HG02938 (cell line): ENCODE measurements around the gene PTH1R.

Experiments
- ATAC-seq: cut with Tn5 transposase; IDR thresholded peaks from one replicate; pipeline ENCODE4 v1.9.1; 2021; ENCODE audit warnings: mild to moderate bottlenecking, moderate library complexity; ENCODE audit not compliant: unreplicated experiment

PTH1R gene

DNA sequence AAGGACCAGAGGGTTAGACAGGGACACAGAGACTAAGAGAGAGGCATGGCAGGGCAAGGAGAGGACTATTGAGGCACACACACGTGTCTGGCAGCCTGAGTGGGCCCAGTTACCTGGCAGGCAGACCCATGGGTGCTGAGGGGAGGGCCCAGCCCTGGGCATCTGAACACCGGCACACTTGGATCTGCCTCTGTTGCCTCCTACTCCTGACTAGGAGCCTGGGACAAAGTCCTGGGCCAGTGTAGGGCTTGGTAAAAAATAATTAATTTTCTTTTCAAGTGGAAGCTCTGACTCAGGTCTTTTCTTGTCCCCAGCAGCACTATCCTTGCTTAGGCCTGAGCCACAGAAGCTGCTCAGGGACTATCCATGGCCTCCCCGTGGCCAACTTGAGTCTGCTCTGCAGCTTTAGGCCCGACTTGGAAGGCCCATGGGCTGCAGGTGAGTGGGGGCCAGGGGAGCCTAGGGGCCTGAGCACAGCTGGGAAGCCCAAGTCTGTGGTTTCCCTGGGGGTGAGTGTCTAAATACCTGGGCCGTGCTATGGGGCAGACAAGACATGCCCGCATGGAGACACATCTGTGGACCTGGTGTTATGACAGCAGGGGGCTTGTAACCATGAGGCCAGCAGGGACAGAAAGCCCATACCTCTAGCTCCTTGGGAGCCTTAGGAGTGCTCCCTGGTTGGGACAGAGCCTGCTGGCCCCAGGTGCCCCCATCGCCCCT is at the start of gene PTH1R:
PTH1R (plus strand) TSS at position 316 of the 720 bp plus-strand sequence. CDS start 5,839 bp downstream, outside the sequence.
- no peak for ATAC-seq

DNA sequence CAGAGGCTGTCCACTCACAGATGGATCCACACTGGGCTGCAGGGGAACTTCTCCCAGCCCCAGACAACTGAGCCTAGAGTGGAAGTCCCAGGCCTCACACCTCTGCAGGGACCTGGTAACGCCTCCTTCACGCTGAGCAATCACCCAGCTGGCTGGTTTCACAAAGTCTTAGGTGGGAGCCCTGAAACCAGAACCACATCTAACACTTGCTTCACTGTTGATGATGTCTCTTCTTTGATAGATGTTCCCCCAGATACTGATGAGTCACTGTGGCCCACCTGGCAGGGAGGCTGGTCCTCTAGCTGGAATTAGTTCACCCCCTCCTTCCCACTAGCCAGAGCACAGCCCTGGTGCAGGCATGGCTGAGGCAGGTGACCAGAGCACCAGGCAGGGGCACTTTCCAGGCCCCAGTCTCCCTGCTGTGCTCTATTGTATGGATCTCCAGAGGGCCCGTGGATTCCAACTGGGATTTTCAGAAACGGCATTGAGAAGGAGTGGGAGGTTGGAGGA is 47.8 kb upstream of the PTH1R start:
- peak; percentile 89 for ATAC-seq

DNA sequence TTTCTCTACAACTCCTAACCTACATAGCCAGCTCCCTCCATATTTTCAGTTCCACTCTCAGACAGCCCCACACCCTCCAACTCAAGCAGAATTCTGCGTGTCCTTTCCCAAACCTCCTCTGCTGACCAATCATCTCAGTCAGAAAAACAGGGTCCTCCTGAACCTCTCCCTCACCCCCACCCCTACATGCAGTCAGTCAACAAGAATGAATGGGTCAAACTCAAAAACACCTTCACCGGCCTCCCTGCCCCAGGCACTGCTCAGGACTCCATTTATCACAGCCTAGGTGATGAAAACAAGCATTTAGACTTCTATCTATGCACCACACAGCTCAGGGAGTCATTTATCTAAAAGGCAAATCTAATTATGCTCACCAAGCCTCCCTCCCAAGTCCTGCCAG is 46.7 kb upstream of the PTH1R start:
- no peak for ATAC-seq

DNA sequence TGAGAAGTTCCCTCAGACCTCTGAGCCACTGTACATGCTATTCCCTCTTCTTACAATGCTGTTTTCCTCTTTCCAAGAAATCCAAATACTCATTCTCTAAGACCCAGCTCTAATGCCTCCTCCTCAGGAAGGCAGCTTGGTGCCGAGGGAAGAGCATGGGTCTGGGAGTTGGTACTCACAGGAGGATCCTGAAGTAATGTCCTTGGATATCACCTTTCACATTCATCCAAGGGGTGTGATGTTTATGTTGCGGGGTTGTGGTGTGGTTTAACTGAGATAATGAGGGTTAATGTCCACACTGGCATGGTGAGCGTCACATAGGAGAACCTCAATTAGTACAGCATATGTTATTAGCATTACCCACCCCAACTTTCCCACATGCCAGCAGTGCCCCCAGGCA is 46.2 kb upstream of the PTH1R start:
- ATAC-seq, result no peak

DNA sequence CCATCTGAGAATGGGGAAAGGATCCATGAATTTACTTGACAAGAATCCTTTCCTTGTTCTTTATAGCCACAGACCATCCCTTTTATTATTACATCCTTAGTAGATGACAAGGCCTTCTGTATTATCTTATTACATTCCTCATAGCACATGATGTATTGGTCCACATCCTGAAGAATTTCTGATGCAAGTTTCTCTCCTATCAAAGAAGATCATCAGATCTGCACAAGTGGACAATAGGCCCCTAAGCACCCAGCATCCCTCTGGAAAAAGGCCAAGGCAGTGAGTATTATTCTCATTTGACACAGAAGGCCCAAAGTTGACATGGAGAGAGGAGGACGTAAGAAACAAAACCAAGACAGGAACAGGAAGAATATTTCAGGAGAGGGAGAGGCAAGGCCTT is 45.7 kb upstream of the PTH1R start:
- no peak for ATAC-seq

DNA sequence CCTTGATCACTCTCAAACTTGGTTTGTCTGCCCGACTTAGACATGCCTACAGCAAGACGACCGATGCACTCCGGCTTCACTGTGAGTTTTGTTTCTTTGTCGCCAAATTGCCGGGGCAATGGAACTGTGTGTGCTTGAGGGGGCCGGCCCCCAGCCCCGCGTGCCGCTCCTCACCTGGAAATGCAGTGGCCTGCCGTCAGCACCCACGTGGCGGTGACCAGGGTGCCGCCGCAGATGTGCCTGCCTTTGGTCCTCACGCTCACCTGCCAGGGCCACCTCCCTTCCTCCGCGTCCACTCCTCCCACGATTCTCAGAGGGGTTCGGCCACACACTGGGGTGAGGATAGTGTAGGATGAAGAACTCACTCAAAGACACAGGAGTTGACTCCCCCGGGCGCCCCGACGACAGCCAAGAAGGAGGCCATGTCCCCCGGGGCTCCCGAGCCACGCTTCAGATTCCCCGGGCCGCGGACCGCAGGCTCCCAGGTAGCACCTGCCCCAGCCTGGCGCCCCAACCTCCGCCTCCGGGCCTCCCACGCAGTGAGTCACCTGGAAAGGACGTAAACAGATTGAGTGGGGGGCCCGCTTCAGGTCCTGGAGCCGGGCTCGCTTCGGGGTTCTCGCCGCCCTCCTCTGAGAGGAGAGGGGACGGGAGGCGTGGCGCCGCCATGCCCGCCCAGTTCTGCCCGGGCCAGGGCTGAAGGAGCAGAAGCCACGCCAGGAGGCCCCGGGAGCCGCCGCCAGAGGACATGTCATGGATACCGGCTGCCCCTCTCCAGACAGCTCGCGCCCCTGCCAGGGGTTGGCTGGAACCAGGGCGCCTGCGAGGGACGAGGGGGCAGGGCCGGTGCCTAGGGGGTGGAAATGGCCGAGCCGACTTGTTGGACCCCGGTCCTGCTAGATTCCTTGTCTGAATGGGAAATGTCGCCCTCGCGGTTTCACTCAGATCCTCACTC is 43.9 kb upstream of the PTH1R start:
- no peak for ATAC-seq

DNA sequence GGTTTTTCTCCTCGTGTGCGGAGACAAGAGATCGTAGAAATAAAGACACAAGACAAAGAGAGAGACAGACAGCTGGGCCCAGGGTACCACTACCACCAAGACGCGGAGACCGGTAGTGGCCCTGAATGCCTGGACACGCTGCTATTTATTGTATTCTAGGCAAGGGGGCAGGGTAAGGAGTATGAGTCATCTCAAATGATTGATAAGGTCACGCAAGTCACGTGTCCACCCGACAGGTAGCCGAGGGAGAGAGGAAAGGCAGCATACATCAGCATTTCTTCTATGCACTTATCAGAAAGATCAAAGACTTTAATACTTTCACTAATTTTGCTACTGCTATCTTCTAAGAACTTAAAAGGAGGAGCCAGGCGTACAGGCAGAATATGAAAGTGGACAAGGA is 42.5 kb upstream of the PTH1R start:
- ATAC-seq, result no peak

DNA sequence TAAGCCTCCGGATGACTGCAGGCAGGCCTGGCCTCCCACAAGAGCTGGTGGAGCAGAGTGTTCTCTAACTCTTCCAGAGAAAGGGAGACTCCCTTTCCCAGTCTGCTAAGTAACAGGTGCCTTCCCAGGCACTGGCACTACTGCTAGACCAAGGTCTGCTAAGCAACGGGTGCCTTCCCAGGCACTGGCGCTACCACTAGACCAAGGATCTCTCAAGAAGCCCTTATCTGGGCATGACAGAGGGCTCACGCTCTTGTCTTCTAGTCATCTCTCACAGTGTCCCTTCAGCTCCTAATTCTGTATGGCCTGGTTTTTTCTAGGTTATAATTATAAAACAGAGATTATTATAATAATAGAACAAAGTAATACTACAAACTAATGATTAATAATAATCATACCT is 42.0 kb upstream of the PTH1R start:
- ATAC-seq, result no peak

DNA sequence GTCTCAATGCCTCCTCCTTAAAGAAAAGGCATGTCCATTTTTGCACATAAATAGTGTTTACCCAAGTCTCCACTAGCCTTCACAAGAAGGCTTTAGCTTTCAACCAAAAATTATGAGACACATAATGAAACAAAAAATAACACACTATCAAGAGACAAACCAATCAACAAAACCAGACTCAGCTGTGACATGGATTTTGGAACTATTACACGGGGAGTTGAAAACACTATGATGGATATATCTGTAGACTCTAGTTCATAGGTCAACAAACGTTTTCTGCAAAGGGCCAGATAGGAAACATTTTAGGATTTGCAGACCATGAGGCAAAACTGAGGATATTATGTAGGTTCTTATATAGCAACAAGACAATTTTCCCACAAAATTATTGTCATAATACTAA is 39.2 kb upstream of the PTH1R start:
- no peak for ATAC-seq

DNA sequence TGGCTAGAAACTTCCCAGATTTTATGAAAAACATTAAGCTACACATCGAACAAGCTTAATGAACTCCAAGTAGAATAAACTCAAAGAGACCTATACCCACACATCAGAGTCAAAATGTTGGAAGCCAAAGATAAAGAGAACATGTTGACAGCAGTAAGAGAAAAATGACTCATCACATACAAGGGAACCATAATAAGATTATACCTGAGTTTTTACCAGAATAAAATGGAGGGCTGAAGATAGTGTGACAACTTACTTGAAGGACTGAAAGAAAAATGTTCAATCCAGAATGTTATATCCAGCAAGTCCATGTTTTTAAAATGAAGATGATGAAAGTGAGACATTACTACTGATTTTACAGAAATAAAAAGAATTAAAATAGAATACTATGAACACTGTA is 37.0 kb upstream of the PTH1R start:
- no peak for ATAC-seq

DNA sequence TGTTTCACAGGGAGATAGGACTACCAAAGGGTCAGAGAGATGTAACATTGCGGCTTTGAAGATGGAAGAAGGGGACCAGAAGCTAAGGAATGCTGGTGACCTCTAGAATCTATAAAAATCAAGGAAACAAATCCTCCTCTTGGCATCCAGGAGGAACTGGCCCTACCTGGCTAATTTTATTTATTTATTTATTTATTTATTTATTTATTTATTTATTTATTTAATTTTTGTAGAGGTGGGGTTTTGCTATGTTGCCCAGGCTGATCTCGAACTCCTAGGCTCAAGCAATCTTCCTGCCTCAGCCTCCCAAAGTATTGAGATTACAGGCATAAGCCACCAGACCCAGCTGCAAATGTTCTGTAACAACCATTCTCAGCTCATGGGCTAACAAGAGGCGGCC is 34.0 kb upstream of the PTH1R start:
- no peak for ATAC-seq

DNA sequence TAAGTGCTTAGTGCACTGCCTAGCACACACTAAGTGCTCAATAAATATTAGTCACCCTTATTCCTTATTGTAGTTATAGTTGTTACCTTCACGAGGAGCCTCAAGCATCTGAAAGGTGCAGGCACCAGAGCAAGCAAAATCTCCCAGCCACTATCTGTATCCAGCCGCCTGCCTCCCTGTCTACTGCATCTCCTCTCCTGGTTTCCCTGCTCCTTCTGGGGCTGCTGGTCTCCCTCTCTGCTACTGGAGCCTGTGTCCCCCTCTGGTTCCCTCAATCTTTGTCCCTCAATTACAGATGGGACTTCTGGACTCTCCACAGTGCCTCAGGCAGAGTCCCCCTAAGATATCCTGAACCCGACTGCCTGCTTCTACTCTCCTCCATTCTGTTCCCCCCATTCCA is 33.1 kb upstream of the PTH1R start:
- ATAC-seq, result no peak

DNA sequence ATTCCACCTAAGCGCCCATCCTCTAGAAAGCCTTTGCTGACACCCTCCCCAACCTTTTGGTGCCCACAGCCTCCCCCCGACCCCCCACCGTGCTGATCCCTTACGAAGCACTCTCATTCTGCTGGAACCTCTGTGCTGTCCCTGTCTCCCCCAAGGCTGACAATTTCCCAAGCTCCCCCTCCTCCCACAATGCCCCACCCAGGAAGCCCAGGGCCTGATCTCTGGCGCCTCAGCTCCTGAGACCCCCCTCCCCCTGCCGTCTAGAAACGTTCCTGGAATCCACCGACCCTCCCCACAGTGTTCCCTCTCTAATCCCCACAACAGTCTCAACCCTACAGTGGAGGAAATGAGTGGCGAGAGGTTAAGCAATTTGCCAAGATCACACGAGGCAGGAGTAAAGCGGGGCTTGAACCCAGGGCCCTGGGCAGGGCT is 32.6 kb upstream of the PTH1R start:
- ATAC-seq, result no peak

DNA sequence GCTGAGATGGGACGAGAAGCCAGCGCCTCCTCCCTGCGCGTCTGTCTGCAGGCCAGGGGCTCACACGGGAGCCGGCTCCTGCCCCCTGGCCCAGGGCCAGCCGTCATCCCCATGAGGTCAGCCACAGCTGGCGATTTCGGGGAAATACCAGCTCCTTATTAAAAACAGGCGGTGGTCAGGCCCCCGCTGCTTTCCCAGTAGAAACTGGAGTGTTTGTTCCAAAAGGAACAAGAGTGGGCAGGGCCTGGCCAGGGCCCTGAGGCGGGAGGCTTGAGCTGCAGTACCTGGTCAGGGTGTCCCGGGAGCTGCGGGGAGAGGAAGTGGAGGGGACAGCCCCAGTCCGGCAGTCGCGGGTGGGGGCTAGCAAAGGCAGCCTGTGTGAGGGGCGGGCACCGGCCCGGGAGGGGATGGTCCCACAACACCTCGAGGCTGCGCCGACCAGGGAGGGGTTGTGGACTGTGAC is 32.1 kb upstream of the PTH1R start:
- peak; percentile 44 for ATAC-seq

DNA sequence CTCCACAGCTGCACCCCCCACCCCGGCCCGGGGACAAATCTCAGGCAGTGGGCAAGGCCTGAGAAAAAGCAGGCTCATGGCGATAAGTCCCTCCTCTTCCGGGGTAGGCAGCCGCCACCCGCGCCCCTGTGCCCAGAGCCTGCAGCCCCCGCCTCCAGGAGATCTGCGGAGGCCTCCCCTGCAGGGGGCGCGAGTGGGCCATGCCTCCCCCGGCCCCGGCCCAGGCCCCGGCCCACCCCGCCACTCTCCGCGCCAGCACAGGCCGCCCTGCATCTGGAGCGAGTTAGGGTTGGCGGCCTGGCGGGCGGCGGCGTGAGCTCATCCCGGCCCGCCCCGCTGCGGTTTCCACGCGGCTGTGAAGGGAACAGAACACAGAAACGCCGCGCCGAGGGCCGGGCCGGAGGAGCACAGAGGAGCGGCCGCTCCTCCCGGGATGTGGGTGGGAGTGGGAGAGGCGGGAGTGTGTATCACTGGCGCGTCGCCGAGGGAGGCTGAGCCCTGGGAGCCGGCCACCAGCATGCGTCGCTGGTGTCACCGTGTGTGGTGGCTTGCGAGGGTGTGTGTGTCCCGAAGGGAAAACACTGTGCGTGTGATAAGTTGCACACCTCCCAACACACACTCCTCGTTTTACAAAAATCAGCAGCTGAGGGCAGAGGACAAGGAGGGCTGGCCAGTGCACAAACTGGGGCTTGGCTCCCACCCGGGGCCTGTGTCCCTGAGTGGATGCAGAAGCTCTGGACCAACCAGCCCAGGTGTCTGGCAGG is 31.5 kb upstream of the PTH1R start:
- peak; percentile 60 for ATAC-seq

DNA sequence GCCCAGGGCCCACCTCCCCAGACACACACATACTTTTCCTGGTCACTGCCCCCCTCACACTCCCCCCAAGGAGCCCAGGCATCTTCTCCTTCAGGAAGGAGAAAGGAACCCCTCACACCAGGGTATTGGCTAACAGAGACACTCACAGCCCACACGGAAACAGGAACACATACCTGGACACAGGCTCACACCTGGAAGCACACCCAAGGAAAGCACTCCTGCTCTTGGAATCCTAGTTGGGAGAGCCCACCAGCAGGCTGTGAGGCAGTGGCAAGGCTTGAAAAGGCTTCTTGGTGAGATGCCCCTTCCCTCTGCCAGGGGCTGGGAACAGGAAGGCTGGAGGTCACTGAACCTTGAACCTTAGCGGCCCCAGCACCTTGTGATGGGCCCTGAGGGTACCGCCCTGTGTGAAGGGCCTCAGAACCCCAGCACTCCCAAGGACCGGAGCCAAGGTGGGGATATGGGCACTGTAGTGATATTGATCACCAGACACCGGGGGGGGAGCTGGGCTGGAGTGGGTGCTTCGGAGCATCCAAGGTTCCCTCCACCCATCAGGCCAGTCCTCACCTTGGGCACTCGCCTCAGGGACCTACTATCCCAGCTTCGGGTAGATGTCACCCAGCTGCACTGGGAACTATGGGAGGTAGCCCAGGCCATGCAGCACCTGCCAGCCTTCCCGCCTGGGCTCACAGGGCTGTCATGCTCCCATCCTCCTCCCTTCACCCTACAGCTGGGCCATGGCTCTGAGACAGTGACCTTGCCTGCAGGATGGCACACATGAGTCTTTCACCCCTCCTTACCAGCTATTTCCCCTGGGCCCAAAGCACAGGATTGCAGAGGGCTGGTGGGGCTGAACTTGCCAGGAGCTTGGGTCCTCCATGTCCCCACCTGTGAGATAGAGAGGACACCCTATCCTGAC is 30.6 kb upstream of the PTH1R start:
- no peak for ATAC-seq

DNA sequence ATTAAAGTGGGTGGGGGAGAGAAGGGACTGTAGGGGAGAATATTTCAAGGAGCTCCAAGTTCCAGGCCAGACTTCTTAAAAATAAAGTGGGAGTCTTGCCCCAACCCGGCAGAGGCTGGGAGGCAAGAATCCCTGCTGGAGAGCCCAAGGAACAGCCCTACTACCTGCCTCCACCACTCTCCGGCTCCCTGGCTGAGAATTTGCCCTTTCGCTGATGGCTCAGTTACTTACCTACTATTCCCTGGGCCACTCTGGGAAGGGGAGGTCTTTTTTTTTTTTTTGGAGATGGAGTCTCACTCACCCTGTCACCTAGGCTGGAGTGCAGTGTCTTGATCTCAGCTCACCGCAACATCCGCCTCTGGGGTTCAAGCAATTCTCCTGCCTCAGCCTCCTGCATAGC is 29.8 kb upstream of the PTH1R start:
- ATAC-seq, result no peak

DNA sequence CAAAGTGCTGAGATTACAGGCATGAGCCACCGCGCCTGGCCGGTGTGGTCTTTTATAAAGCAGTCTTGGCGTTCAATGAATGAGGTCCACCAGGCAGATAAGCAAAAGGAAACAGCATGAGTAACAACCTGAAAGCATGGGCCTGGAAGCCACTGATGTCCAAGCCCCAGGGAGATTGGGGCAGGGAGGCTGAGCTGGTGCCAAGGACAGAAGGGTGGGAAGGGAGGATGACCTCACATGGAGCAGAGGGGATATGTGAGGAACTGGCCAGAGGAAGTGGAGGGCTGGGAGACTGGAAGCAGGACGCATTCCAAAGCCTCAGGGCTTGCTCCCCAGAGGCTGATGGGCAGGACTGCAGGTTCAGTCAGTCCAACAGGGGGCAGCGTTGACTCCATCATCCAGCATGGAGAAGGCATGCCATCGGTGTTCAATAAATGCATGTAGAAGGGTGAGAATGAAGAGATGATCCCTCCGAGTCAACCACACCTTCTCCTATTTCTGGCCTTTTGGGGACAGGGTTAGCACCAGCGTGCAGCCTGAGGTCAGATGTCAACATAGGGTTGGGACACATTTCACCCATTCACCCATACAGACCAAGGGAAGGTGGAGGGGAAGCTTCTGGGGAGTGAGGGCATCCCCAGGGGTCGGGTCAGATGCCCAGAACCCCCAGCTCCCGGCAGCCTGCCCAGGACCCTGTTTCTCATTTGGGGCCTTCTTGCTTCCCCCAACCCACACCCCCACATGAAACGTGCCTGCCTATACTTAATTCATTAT is 29.1 kb upstream of the PTH1R start:
- ATAC-seq, result no peak

DNA sequence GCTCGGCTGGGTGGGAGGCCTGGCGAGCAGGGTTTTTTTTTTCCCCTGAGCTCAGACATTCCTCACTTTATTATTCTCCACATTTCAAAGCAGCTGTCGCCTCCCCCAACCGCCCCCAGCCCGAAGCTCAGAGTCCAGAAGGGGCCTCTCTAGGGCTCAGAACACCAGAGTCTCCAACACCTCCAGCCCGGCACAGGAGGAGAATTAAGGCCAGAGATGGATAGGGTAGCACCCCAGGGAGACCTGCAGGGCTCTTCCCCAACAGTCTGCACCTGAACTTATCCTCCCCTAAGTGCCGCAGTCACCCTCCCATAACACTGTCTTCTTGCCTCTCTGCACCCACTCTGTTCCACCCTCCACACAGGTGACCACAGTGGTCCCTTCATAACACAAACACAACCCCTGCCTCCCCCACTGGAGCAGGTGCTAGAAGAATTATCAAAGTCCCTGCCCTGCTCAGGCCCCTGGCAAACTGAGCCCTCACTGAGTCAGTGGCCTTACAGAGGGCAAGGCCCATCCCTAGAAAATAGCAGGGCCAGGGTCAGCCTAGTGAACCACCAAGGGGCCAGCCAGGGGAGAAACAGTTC is 28.4 kb upstream of the PTH1R start:
- ATAC-seq, result no peak
